HFF-Myc (cell line): ENCODE measurements around the gene TEX26.

ENCODE experiments used
- DNase-seq: peaks from one replicate; pipeline ENCODE4 v3.0.0-alpha.2; 2011; ENCODE audit warnings: low read depth; ENCODE audit errors: extremely low read depth
- H3K4me3 ChIP-seq: replicated peaks from 2 replicates; pipeline ENCODE4 v1.5.1; 2011; ENCODE audit warnings: low read depth, mild to moderate bottlenecking, control low read depth, low read length
- CTCF ChIP-seq: IDR thresholded peaks from 2 replicates; pipeline ENCODE4 v1.5.1; 2012; ENCODE audit warnings: mild to moderate bottlenecking, low read depth, low read length, control low read depth; ENCODE audit errors: missing control alignments

Gene TEX26

GRCh38 chr13:31015199-31015598, 82.7 kb downstream of the TEX26 start:
- no peak for TF ChIP-seq CTCF
- no peak for DNase-seq
- H3K4me3 ChIP-seq: no peak overlapping the region

- no peak for DNase-seq
- no peak overlapping the region for H3K4me3 ChIP-seq
- no peak for TF ChIP-seq CTCF
Measured at GRCh38 chr13:31016342-31017325, 84.2 kb downstream of the TEX26 start.

GRCh38 chr13:31018511-31018910, 86.1 kb downstream of the TEX26 start:
- TF ChIP-seq CTCF: no peak
- no peak for DNase-seq
- no peak overlapping the region for H3K4me3 ChIP-seq

- H3K4me3 ChIP-seq: no peak overlapping the region
- DNase-seq: no peak
- no peak for TF ChIP-seq CTCF
Measured at GRCh38 chr13:31020996-31021395, 88.5 kb downstream of the TEX26 start.

GRCh38 chr13:31022288-31022895, 89.9 kb downstream of the TEX26 start:
- TF ChIP-seq CTCF: no peak
- DNase-seq: no peak
- no peak overlapping the region for H3K4me3 ChIP-seq

- no peak for DNase-seq
- TF ChIP-seq CTCF: no peak
- no peak overlapping the region for H3K4me3 ChIP-seq
Measured at GRCh38 chr13:31022928-31023530, 90.6 kb downstream of the TEX26 start.
